NCI-H1092 (cell line): ENCODE data around the gene ELOVL5.
"Not testable (repeated sequence)": the region's sequence is repeated elsewhere in the genome, so short reads cannot be mapped to it uniquely, and the experiment has no call there.

Experiments used
- DNase-seq: peaks from one replicate; lab custom pipeline; 2025; lab: John Stamatoyannopoulos, UW

The ELOVL5 gene

GRCh38 chr6:53328375-53328774 lies 20.4 kb downstream of the ELOVL5 start:
- no peak for DNase-seq

- DNase-seq, result no peak
Measured at GRCh38 chr6:53327017-53327395, 21.7 kb downstream of the ELOVL5 start.

DNA sequence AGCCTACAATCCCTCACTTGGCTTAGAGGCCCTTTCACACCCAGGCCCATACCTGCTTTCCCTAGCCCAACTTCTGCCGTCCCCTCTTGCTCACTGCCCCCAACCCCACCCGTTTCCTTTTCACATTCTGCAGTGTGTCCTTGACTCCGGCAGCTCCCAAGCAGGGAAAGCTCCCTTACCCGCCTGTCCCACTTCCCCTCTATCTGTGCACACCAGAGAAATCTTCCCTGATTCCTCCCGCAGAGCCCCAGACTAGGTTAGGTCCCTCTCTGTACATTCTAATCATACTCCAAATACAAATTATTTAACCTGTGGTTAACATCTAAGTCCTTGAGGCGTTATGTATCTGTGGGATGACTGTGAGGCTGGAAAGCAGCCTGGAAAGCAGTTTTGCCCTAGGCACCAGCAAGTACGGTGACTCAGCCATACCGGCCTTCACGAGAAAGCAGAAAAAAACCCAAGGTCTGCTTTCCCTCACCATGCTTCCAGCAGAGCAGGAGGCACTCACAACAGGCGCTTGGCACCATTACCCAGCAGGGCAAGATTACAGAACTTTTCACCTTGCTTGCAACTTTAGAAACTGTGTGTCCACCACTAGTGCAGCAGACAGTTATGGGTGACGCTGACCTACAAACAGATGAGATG lies 22.3 kb downstream of the ELOVL5 start:
- DNase-seq, result no peak

- no peak for DNase-seq
Measured at GRCh38 chr6:53325785-53326184, 23.0 kb downstream of the ELOVL5 start.

DNA sequence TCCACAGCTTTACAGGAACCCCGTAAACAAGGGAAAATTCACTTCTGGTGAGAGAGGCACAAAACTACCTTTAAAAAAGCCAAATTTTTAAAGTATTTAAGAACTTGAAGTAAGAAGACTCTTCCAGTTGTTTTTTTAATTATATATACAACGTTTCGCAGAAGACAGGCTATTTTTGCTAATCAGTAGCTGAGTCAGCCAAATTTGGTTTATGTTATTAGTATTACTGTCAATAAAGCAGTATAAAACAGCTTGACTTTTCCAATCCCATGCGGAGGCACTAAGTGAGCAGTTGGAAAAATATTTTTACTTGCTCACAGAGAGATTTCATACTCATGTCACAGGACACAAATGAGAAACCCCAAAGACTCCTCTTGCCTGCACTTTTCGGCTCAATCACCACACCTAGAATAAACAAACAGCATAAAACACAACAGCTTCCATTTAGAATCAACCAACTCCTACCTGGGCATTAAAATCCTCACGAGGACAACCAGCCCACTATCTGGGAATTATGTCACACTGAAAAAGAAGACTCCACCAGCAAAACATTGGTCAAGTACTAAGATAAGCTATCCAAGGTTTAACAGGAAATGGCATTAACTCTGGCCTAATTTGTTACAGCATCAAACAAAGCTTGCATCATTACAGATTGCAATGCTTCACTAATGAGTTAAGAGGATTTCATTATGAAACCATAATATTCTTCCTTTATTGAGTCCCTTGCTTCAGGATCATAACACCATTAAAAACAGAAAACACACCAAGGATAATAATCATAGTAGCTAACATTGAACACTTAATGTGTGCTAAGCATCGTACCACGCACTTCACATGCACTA lies 26.3 kb downstream of the ELOVL5 start:
- no peak for DNase-seq

GRCh38 chr6:53321701-53322100 lies 27.0 kb downstream of the ELOVL5 start:
- DNase-seq, result no peak

DNA sequence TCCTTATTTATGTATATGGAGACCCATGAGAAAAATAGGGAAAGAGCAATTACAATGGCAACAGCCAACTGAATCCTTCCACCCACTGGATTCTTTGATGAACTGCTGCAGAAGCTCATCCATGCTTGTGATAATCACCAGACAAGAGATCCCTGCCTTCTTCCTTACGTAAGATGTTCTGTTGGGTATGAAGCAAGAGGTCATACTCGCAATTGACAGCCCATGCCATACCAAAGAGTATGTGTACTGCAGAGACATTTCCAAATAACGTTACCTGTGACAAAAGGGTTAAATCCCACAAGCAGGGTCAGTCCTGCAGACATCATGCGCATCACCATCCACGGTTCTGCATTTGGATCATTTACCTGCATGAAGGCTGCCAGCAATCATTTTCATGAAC lies 27.8 kb downstream of the ELOVL5 start:
- DNase-seq, result no peak

- no peak for DNase-seq
Measured at GRCh38 chr6:53318429-53318828, 30.3 kb downstream of the ELOVL5 start.

DNA sequence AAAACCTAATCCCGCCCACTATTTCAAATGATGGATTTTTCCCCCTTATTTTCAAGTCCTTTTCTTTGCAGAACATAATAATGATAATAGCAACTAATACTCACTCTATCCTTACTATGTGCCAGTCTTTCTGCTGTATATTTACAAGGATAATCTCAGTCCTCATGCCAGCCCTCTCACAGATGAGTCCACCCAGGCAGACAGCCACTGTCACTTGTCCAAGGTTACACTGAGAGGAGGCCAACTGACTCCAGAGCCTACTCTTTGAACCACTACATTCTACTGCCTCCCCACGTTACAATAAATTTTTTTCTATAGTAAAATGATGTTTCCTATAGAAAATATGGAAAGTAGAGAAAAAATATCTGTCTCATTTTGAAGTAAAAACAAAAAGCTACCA lies 30.9 kb downstream of the ELOVL5 start:
- no peak for DNase-seq

- DNase-seq, result not testable (repeated sequence)
Measured at GRCh38 chr6:53317299-53317698, 31.5 kb downstream of the ELOVL5 start.

DNA sequence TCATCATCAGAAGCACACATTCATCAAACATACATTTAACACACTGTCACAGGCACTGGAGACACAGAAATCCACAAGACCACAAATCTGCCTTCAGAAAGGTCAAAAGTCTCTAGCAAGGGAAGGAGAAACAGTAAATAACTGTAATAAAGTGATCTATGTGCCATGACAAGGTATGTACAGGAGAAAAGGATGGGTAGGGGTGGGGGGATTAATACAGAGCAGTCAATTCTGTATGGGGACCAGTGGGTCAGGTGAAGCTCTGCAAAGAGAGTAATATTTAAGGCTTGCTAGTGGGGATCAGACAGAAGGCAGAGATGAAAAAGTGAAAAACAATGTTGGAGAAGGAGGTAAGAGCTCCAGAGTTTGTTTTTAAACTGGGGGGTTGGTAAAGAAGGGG lies 32.6 kb downstream of the ELOVL5 start:
- no peak for DNase-seq

DNA sequence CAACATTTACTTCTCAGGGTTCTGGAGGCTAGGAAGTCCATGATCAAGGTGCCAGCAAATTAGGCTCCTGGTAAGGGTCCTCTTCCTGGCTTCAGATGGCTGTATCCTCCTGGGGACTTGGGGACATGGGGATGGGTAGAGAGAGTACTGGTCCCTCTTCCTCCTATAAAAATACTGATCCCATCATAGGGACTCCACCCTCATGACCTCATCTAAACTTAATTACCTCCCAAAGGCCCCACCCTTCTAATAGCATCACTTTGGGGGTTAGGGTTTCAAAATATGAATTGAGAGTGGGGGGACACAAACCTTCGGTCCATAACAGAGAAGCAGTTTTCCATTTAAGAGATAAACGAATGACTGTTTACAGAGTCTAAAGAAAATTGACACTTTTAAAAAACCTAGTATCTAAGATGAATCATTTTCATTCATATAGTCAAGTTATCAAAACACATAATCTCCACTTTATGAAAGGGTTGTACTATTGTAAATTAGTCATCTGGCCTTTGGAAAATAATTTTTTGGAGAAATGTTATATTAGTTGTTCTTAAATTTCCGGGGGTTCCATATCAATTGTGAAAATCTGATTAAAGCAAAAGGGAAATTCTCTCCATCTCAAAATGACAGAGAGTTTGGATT lies 33.5 kb downstream of the ELOVL5 start:
- no peak for DNase-seq

- no peak for DNase-seq
Measured at GRCh38 chr6:53313784-53314400, 34.9 kb downstream of the ELOVL5 start.

DNA sequence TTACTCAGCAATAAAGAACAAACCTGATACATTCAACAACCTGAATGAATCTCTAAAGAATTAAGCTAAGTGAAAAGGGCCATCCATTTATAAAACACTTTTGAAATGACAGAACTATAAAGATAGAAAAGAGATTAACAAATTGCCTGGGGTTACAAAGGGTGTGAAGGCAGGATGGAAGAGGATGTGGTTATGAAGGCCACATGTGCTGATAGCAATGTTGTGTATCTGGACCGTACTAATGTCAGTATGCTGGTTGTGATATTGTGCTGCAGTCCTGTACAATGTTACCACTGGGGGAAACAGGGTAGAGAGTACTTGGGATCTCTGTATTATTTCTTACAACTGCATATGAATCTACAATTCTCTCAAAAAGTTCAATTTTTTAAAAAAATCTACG lies 36.4 kb downstream of the ELOVL5 start:
- no peak for DNase-seq

DNA sequence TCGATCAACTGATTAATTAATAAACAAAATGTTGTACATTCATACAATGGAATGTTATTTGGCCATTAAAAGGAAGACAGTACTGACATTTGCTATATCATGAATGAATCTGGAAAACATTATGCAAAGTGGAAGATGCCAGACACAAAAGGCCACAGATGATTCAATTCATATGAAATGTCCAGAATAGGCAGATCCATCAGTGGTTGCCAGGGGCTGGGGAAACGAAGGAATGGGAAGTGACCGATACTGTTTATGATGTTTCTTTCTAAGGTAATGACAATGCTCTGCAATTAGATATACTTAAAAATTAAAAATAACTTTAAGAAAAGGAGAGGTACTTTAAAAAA lies 37.2 kb downstream of the ELOVL5 start:
- no peak for DNase-seq

- no peak for DNase-seq
Measured at GRCh38 chr6:53310771-53311585, 37.8 kb downstream of the ELOVL5 start.

GRCh38 chr6:53309901-53310300 lies 38.8 kb downstream of the ELOVL5 start:
- no peak for DNase-seq

- peak; percentile 68 for DNase-seq
Measured at GRCh38 chr6:53309059-53309900, 39.5 kb downstream of the ELOVL5 start.

GRCh38 chr6:53306819-53307347 lies 41.9 kb downstream of the ELOVL5 start:
- no peak for DNase-seq

GRCh38 chr6:53306217-53306616 lies 42.5 kb downstream of the ELOVL5 start:
- DNase-seq, result not testable (repeated sequence)
